GM12865 (cell line): Measurements from ENCODE around the gene RNF130.
"Not testable (repeated sequence)": the region's sequence is repeated elsewhere in the genome, so short reads cannot be mapped to it uniquely, and the experiment has no call there.

Source experiments
- DNase-seq: peaks from one replicate; pipeline ENCODE4 v3.0.0; 2010; ENCODE audit warnings: low read depth
- H3K4me3 ChIP-seq: 2 replicates; pipeline ENCODE4 v1.5.1; 2011; ENCODE audit warnings: mild to moderate bottlenecking, low read depth, low read length, control low read depth
- CTCF ChIP-seq: IDR thresholded peaks from 2 replicates; pipeline ENCODE4 v1.5.1; 2011; ENCODE audit warnings: low read length, control low read depth, low read depth, inconsistent platforms; ENCODE audit not compliant: insufficient read depth; ENCODE audit errors: missing control alignments

RNF130 gene

GRCh38 chr5:180027459-180028089, 44.0 kb downstream of the RNF130 start:
- H3K4me3 ChIP-seq = no peak overlapping the region
- no peak for DNase-seq
- TF ChIP-seq CTCF = no peak

- TF ChIP-seq CTCF = no peak
- no peak for DNase-seq
- no peak overlapping the region for H3K4me3 ChIP-seq
Observed at GRCh38 chr5:180026734-180027458, 44.7 kb downstream of the RNF130 start.

GRCh38 chr5:180026320-180026719, 45.2 kb downstream of the RNF130 start:
- DNase-seq = peak; percentile 8
- TF ChIP-seq CTCF = no peak
- H3K4me3 ChIP-seq = no peak overlapping the region

- no peak overlapping the region for H3K4me3 ChIP-seq
- no peak for DNase-seq
- TF ChIP-seq CTCF = no peak
Observed at GRCh38 chr5:180021900-180022299, 49.7 kb downstream of the RNF130 start.

GRCh38 chr5:180020176-180020575, 51.4 kb downstream of the RNF130 start:
- TF ChIP-seq CTCF = no peak
- H3K4me3 ChIP-seq = no peak overlapping the region
- DNase-seq = no peak

GRCh38 chr5:180018347-180019060, 53.1 kb downstream of the RNF130 start:
- H3K4me3 ChIP-seq = no peak overlapping the region
- no peak for DNase-seq
- no peak for TF ChIP-seq CTCF

GRCh38 chr5:180015523-180015922, 56.0 kb downstream of the RNF130 start:
- H3K4me3 ChIP-seq, DNase-seq: not testable (repeated sequence)
